GM19328 (cell line): ENCODE measurements around the gene ZDHHC14.
"Not testable (repeated sequence)": the region's sequence is repeated elsewhere in the genome, so short reads cannot be mapped to it uniquely, and the experiment has no call there.

ENCODE experiments used
- ATAC-seq: cut with Tn5 transposase; IDR thresholded peaks from one replicate; pipeline ENCODE4 v1.9.1; 2021; ENCODE audit warnings: mild to moderate bottlenecking, moderate library complexity; ENCODE audit not compliant: unreplicated experiment

Gene ZDHHC14

GRCh38 chr6:157706883-157707282 is 325.9 kb downstream of the ZDHHC14 start:
- no peak for ATAC-seq

GRCh38 chr6:157707576-157707975 is 326.6 kb downstream of the ZDHHC14 start:
- no peak for ATAC-seq

- no peak for ATAC-seq
Observed at GRCh38 chr6:157708239-157708638, 327.2 kb downstream of the ZDHHC14 start.

- no peak for ATAC-seq
Observed at GRCh38 chr6:157708933-157709332, 327.9 kb downstream of the ZDHHC14 start.

GRCh38 chr6:157709555-157709954 is 328.6 kb downstream of the ZDHHC14 start:
- ATAC-seq = no peak

- no peak for ATAC-seq
Observed at GRCh38 chr6:157710604-157711003, 329.6 kb downstream of the ZDHHC14 start.

- ATAC-seq = no peak
Observed at GRCh38 chr6:157711060-157711459, 330.1 kb downstream of the ZDHHC14 start.

GRCh38 chr6:157712585-157713295 is 331.8 kb downstream of the ZDHHC14 start:
- ATAC-seq = no peak

GRCh38 chr6:157713451-157714152 is 332.6 kb downstream of the ZDHHC14 start:
- no peak for ATAC-seq

GRCh38 chr6:157714153-157714490 is 333.1 kb downstream of the ZDHHC14 start:
- ATAC-seq = no peak

GRCh38 chr6:157715728-157716164 is 334.8 kb downstream of the ZDHHC14 start:
- ATAC-seq = no peak

- ATAC-seq = no peak
Observed at GRCh38 chr6:157716251-157716995, 335.4 kb downstream of the ZDHHC14 start.

GRCh38 chr6:157717340-157717748 is 336.4 kb downstream of the ZDHHC14 start:
- no peak for ATAC-seq

GRCh38 chr6:157718503-157719187 is 337.7 kb downstream of the ZDHHC14 start:
- no peak for ATAC-seq

GRCh38 chr6:157720964-157721363 is 340.0 kb downstream of the ZDHHC14 start:
- not testable (repeated sequence) for ATAC-seq

GRCh38 chr6:157721426-157721825 is 340.4 kb downstream of the ZDHHC14 start:
- ATAC-seq = no peak

- ATAC-seq = no peak
Observed at GRCh38 chr6:157721830-157722229, 340.8 kb downstream of the ZDHHC14 start.

- ATAC-seq = no peak
Observed at GRCh38 chr6:157723376-157723775, 342.4 kb downstream of the ZDHHC14 start.

- ATAC-seq = no peak
Observed at GRCh38 chr6:157724138-157724820, 343.3 kb downstream of the ZDHHC14 start.

GRCh38 chr6:157724960-157725741 is 344.2 kb downstream of the ZDHHC14 start:
- no peak for ATAC-seq
